Fibroblast of lung (primary cell): ENCODE results near the gene PTCSC3. TPM values are rescaled to one million over a fixed set of nuclear protein-coding genes. Genes with fewer than 3 reads are reported as not detected.

Source experiments
- DNase-seq, 2 donors: peaks; one replicate each; pipeline versions ENCODE4 v3.0.0 to v3.0.0-alpha.2; 2010; ENCODE audit warnings: low read depth in 2 of 2
- H2AFZ ChIP-seq: 2 replicates; pipeline ENCODE4 v1.5.1; 2012; ENCODE audit warnings: low read length, control low read depth, inconsistent platforms
- H3K27ac ChIP-seq: 2 replicates; pipeline ENCODE4 v1.5.1; 2011; ENCODE audit warnings: low read length, control low read depth; ENCODE audit not compliant: insufficient read depth
- H3K27me3 ChIP-seq: 2 replicates; pipeline ENCODE4 v1.5.1; 2011; ENCODE audit warnings: mild to moderate bottlenecking, low read length; ENCODE audit not compliant: control insufficient read depth, insufficient read depth
- H3K36me3 ChIP-seq: 2 replicates; pipeline ENCODE4 v1.5.1; 2011; ENCODE audit warnings: low read length; ENCODE audit not compliant: control insufficient read depth, insufficient read depth
- H3K4me1 ChIP-seq: 2 replicates; pipeline ENCODE4 v1.5.1; 2011; ENCODE audit warnings: low read length; ENCODE audit not compliant: control insufficient read depth, insufficient read depth; ENCODE audit errors: extremely low read depth
- H3K4me2 ChIP-seq: 2 replicates; pipeline ENCODE4 v1.5.1; 2011; ENCODE audit warnings: low read length, control low read depth; ENCODE audit not compliant: insufficient read depth; ENCODE audit errors: extremely low read depth
- H3K4me3 ChIP-seq, 4 experiments: fragments of 200-600 bp in 1 of 4; sonication (generic) in 1 of 4; replicated peaks in 1 of 4; 2 replicates each; pipeline ENCODE4 v1.5.1; 2011 to 2016; ENCODE audit warnings: low read length in 4 of 4, low read depth in 3 of 4, mild to moderate bottlenecking in 3 of 4, control low read depth in 2 of 4, inconsistent platforms in 1 of 4, mixed read lengths in 1 of 4; ENCODE audit not compliant: insufficient read depth in 1 of 4; ENCODE audit errors: control extremely low read depth in 1 of 4
- H3K79me2 ChIP-seq: 2 replicates; pipeline ENCODE4 v1.5.1; 2012; ENCODE audit warnings: mild to moderate bottlenecking, low read length, inconsistent platforms; ENCODE audit not compliant: control insufficient read depth, insufficient read depth
- H3K9ac ChIP-seq: 2 replicates; pipeline ENCODE4 v1.5.1; 2011; ENCODE audit warnings: mild to moderate bottlenecking, low read length, control low read depth; ENCODE audit not compliant: insufficient read depth
- H3K9me3 ChIP-seq: 2 replicates; pipeline ENCODE4 v1.5.1; 2012; ENCODE audit warnings: low read depth, low read length; ENCODE audit not compliant: control insufficient read depth, insufficient read depth
- H4K20me1 ChIP-seq: 2 replicates; pipeline ENCODE4 v1.5.1; 2011; ENCODE audit warnings: low read length; ENCODE audit not compliant: control insufficient read depth, insufficient read depth; ENCODE audit errors: extremely low read depth
- CTCF ChIP-seq, 2 donors: IDR thresholded peaks in 1 of 2; conservative IDR thresholded peaks in 1 of 2; 1 replicate in 1 of 2; 2 replicates in 1 of 2; pipeline ENCODE4 v1.5.1; 2011 to 2012; ENCODE audit warnings: low read length in 2 of 2, control low read depth in 1 of 2, inconsistent platforms in 1 of 2, low read depth in 1 of 2, mild to moderate bottlenecking in 1 of 2
- EZH2 ChIP-seq: IDR thresholded peaks from 2 replicates; pipeline ENCODE4 v1.5.1; 2012; ENCODE audit warnings: low read length, control low read depth, mild to moderate bottlenecking; ENCODE audit errors: missing control alignments
- polyA plus RNA-seq, 2 donors: library from polyadenylated mRNA; depleted of rRNA in 1 of 2; stranded (reverse) in 1 of 2; unstranded in 1 of 2; fragments of >200 nt; gene quantifications; 2 replicates each; pipeline ENCODE4 v1.2.1, GENCODE V29; 2011 to 2012; ENCODE audit warnings: missing spikeins in 1 of 2
- total RNA-seq: library from RNA; depleted of rRNA; stranded (reverse); fragments of >200 nt; gene quantifications from 2 replicates; pipeline ENCODE4 v1.2.1, GENCODE V29; 2014

Gene PTCSC3
- total and polyA plus RNA-seq, 2 donors (not counting 1 experiment from before 2014, with no cell fraction given): not detected

DNA sequence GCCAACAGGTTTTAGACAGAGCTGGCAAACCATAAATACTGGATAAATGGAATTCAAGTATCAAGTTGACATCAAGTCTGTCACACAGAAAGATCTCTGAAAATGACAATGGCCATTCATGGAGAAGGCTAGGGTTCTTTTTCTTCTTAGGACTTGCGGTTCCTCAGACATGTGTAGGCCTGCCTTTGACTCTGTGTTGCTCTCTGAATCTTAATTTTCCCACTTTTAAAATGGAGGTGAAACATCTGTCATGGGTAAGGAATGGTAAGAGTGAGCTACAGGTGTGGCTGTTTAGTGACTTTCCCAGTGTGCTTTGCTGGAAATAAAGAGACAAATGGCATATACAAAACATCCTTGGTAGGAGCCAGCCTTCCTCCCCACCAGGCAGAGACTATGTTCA is 79.2 kb downstream of the PTCSC3 start:
- H3K4me2 ChIP-seq: no peak overlapping the region

GRCh38 chr14:36096090-36096489 is 80.4 kb downstream of the PTCSC3 start:
- Histone ChIP-seq H3K27ac (no peak overlapping the region), H2AFZ (no peak overlapping the region), H3K36me3 (no peaks in the 10 kb centered on the region), H3K4me2 (no peak overlapping the region), H4K20me1 (no peaks in the 10 kb centered on the region), H3K27me3 (no peaks in the 10 kb centered on the region), H3K4me1 (no peaks in the 10 kb centered on the region), H3K9ac (no peak overlapping the region), H3K79me2 (no peaks in the 10 kb centered on the region), H3K9me3 (no peaks in the 10 kb centered on the region), H3K4me3 (no peak overlapping the region)
- TF ChIP-seq EZH2 (no peak), CTCF (conservative IDR thresholded peaks at IDR 0.05 in 1 of 2, IDR thresholded peaks at IDR 0.05 in 1 of 2; ENCODE audit: low read depth in 1 of 2, low read length in 2 of 2) (no peak)
- DNase-seq: peak in 1 of 2 donors; percentile 59

More for the DNA sequence above, 79.2 kb downstream of the PTCSC3 start:
- no peak for DNase-seq
- no peaks in the 10 kb centered on the region for H3K4me1 ChIP-seq
- H3K36me3 ChIP-seq: no peaks in the 10 kb centered on the region
- H3K27ac ChIP-seq: no peak overlapping the region
- no peaks in the 10 kb centered on the region for H4K20me1 ChIP-seq
- H2AFZ ChIP-seq: no peak overlapping the region
- H3K9me3 ChIP-seq: no peaks in the 10 kb centered on the region
- H3K4me3 ChIP-seq: no peak overlapping the region
- TF ChIP-seq CTCF (conservative IDR thresholded peaks at IDR 0.05 in 1 of 2, IDR thresholded peaks at IDR 0.05 in 1 of 2; ENCODE audit: low read depth in 1 of 2, low read length in 2 of 2) (no peak), EZH2 (no peak)
- H3K9ac ChIP-seq: no peak overlapping the region
- no peaks in the 10 kb centered on the region for H3K27me3 ChIP-seq
- H3K79me2 ChIP-seq: no peaks in the 10 kb centered on the region

GRCh38 chr14:36094963-36095362 is 81.6 kb downstream of the PTCSC3 start:
- H3K4me2 ChIP-seq: no peak overlapping the region
- peaks cover 2% of the 10 kb centered on the region for H3K4me1 ChIP-seq
- TF ChIP-seq CTCF (conservative IDR thresholded peaks at IDR 0.05 in 1 of 2, IDR thresholded peaks at IDR 0.05 in 1 of 2; ENCODE audit: low read depth in 1 of 2, low read length in 2 of 2) (no peak), EZH2 (no peak)
- no peaks in the 10 kb centered on the region for H3K79me2 ChIP-seq
- H3K9me3 ChIP-seq: no peaks in the 10 kb centered on the region
- no peaks in the 10 kb centered on the region for H3K36me3 ChIP-seq
- no peak for DNase-seq
- no peaks in the 10 kb centered on the region for H3K27me3 ChIP-seq
- H3K27ac ChIP-seq: no peak overlapping the region
- H2AFZ ChIP-seq: no peak overlapping the region
- no peak overlapping the region for H3K4me3 ChIP-seq
- no peak overlapping the region for H3K9ac ChIP-seq
- H4K20me1 ChIP-seq: no peaks in the 10 kb centered on the region
